HUES48 (cell line): ENCODE results near the gene GAA.
"Not testable (repeated sequence)": the region's sequence is repeated elsewhere in the genome, so short reads cannot be mapped to it uniquely, and the experiment has no call there.

Experiments
- H3K27ac ChIP-seq: one replicate; pipeline ENCODE4 v1.7.0; 2013; ENCODE audit warnings: low read depth, low read length, inconsistent platforms
- H3K27me3 ChIP-seq: 2 replicates; pipeline ENCODE4 v1.6.1; 2013; ENCODE audit warnings: mild to moderate bottlenecking, low read length; ENCODE audit not compliant: control insufficient read depth, insufficient read depth
- H3K36me3 ChIP-seq: 2 replicates; pipeline ENCODE4 v1.6.1; 2013; ENCODE audit warnings: low read length; ENCODE audit not compliant: control insufficient read depth, insufficient read depth
- H3K4me1 ChIP-seq: 2 replicates; pipeline ENCODE4 v1.6.1; 2013; ENCODE audit warnings: mild to moderate bottlenecking, low read length; ENCODE audit not compliant: control insufficient read depth, insufficient read depth
- H3K4me3 ChIP-seq: 2 replicates; pipeline ENCODE4 v1.5.1; 2013; ENCODE audit warnings: mild to moderate bottlenecking, low read depth, low read length
- H3K9ac ChIP-seq: 2 replicates; pipeline ENCODE4 v1.6.1; 2013; ENCODE audit warnings: mild to moderate bottlenecking, low read depth, low read length, moderate library complexity
- H3K9me3 ChIP-seq: 2 replicates; pipeline ENCODE4 v1.6.1; 2013; ENCODE audit warnings: low read length; ENCODE audit not compliant: control insufficient read depth, insufficient read depth

The GAA gene

DNA sequence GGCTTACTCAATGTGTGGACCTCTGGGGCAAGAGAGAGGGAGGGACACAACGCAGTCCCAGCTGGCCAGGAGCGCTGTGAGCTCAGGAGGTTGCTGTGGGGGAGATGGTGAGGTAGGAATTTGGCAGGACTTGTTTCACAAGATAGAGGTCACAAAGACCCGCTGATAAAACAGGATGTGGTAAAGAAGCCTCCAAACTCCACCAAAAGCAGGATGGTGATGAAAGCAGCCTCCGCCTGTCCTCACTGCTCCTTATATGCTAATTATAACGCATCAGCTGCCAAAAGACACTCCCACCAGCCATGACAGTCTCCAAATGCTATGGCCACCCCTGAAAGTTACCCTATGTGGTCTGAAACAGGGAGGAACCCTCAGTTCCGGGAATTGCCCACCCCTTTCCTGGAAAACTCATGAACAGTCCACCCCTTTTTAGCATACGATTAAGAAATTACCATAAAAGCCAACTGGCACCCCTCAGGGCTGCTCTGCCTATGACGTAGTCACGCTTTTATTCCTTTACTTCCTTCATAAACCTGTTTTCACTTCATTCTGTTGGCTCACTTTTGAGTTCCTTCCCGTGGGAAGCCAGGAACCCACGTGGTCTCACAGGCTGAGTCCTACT lies 50.8 kb downstream of the GAA start:
- Histone ChIP-seq H3K36me3 (no peaks in the 10 kb centered on the region), H3K9ac (no peak overlapping the region), H3K27me3 (no peaks in the 10 kb centered on the region), H3K27ac (no peak overlapping the region), H3K4me1 (peaks cover 25% of the 10 kb centered on the region), H3K4me3 (no peak overlapping the region), H3K9me3 (peaks cover 11% of the 10 kb centered on the region)

DNA sequence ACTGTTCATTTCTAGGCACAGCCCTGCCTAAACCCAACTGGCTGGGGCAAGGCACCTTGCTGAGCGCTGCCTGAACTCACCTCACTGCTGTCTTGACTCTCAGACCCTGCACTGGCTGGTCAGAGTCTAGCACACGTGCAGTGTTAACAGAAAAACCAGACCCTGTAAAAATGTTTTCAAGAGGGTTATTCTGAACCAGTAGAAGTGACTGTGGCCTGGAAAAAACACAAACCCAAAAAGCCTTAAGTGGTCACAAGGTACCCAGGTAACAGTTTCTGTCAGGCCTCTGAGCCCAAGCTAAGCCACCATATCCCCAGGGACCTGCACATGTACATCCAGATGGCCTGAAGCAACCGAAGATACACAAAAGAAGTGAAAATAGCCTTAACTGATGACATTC lies 51.6 kb downstream of the GAA start:
- Histone ChIP-seq H3K9ac (no peak overlapping the region), H3K27ac (peak overlapping the region; percentile 37), H3K27me3 (no peaks in the 10 kb centered on the region), H3K4me1 (peaks cover 25% of the 10 kb centered on the region), H3K9me3 (peaks cover 11% of the 10 kb centered on the region), H3K36me3 (no peaks in the 10 kb centered on the region), H3K4me3 (no peak overlapping the region)

DNA sequence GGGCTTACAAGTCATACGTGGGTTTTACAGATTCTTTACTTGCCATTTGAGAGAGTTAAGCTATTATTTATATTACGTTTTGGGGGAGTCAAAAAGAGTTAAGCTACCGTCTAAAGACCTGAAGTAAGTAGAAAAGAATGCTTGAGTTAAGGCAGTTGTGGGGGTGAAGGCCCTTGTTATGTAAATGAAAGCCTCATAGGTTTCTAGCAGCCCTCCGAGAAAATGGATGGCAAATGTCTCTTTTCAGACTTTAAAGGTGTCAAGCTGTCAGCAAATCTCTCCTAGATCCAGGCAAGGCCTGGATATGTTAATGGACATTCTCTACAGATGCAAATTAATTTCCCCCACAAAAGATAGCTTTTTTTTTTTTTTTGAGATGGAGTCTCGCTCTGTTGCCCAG lies 52.8 kb downstream of the GAA start:
- peaks cover 11% of the 10 kb centered on the region for H3K9me3 ChIP-seq

DNA sequence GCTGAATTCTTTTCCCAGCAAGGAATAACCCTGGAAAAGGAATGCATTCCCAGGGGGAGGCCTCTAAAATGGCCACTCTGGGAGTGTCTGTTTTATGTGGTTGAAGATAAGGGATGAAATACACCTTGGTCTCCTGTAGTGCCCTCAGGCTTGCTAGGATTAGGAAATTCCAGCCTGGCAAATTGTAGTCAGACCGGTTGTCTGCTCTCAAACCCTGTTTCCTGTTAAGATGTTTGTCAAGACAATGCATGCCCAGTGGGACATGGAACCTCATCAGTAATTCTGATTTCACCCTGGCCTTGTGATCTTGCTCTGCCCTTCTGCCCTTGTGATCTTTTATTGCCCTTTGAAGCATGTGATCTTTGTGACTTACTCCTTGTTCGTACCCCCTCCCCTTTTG lies 54.2 kb downstream of the GAA start:
- H3K36me3 ChIP-seq, H3K9ac ChIP-seq, H3K27me3 ChIP-seq, H3K4me3 ChIP-seq: not testable (repeated sequence)
- Histone ChIP-seq H3K9me3 (peaks cover 11% of the 10 kb centered on the region), H3K27ac (peak overlapping the region; percentile 47), H3K4me1 (peaks cover 39% of the 10 kb centered on the region)

More for the DNA sequence above, 52.8 kb downstream of the GAA start:
- Histone ChIP-seq H3K9ac (no peak overlapping the region), H3K4me1 (peaks cover 30% of the 10 kb centered on the region), H3K27me3 (peaks cover 2% of the 10 kb centered on the region; the same call in 1 of the 2 replicates), H3K4me3 (peak overlapping the region; percentile 22; the same call in 1 of the 2 replicates), H3K36me3 (no peaks in the 10 kb centered on the region), H3K27ac (peak overlapping the region; percentile 89)

DNA sequence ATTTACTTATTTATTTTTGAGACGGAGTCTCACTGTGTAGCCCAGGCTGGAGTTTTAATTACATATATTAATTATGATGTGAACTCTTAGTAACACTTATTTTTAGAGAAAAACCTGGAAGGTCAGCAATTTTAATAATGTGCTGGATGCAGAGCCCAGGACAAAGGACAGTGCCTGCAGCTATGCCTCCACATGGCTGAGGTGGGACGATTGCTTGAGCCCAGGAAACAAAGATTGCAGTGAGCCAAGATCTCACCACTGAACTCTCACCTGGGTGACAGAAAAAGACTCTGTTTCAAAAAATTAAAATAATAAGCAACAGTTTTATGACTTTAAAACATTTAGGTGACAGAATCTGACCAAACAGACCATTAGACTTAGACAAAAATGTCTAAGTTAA lies 57.5 kb downstream of the GAA start:
- H3K4me3 ChIP-seq: no peak overlapping the region
- H3K27ac ChIP-seq: no peak overlapping the region
- H3K27me3 ChIP-seq: peaks cover 2% of the 10 kb centered on the region; the same call in 1 of the 2 replicates
- no peak overlapping the region for H3K9ac ChIP-seq
- H3K9me3 ChIP-seq: peaks cover 11% of the 10 kb centered on the region
- H3K36me3 ChIP-seq: no peaks in the 10 kb centered on the region
- peaks cover 24% of the 10 kb centered on the region for H3K4me1 ChIP-seq

DNA sequence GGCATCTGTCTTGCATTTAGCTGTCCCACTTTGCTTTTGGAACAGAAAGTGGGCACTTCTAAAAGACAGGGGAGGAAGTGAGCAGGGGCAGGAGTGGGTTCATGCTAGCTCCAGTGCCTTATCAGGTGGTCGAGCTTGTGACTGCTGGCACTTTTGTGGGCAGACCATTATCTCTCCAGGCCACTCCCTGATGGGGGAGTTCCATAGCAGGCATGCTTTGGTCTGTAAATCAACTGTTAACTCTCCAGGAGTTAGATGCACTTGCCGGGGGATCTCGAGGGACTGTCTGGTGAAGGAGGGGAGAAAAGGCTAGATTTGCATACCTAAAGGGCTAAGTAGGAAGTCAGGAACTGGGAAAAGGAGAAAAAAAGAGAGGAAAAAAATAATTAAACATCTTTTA lies 59.2 kb downstream of the GAA start:
- H3K9ac ChIP-seq: no peak overlapping the region
- H3K27ac ChIP-seq: peak overlapping the region; percentile 79
- peaks cover 21% of the 10 kb centered on the region for H3K4me1 ChIP-seq
- peak overlapping the region; percentile 14; the same call in 1 of the 2 replicates for H3K4me3 ChIP-seq
- H3K9me3 ChIP-seq: peaks cover 7% of the 10 kb centered on the region
- H3K27me3 ChIP-seq: peaks cover 2% of the 10 kb centered on the region; the same call in 1 of the 2 replicates
- H3K36me3 ChIP-seq: no peaks in the 10 kb centered on the region

DNA sequence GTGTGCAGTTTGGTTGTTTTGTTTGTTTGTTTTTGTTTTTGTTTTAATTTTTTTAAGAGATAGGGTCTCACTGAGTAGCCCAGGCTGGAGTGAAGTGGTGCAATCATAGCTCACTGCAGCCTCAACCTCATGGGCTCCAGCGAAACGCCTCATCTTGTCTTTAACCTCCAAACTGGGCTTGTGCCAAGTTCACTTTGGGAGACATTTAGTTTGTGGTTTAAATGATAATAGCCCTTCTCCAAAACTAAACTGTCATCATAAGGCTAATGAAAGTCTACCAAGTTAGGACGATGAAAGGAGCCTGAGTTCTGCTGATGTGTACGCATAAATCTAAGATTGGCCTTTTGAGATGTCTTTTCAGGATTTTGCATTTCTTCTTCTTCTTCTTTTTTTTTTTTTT lies 62.0 kb downstream of the GAA start:
- Histone ChIP-seq H3K9me3 (no peaks in the 10 kb centered on the region), H3K36me3 (no peaks in the 10 kb centered on the region), H3K4me3 (no peak overlapping the region), H3K4me1 (peaks cover 21% of the 10 kb centered on the region), H3K27me3 (peaks cover 2% of the 10 kb centered on the region; the same call in 1 of the 2 replicates), H3K27ac (no peak overlapping the region), H3K9ac (no peak overlapping the region)

DNA sequence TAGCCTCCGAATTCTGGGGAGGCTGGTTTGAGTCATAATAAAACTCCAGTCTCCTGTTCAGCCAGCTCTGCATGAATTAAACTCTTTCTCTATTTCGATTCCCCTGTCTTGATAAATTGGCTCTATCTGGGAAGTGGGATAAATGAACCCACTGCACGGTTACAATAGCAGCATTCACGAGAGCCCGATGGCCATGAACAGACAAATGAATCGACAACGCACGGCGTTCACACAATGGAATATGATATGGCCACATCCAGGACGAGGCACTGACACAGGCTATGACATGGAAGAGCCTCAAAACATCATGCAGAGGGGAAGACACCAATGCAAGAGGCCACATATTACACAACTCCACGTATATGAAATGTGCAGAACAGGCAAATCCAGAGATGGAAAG lies 62.8 kb downstream of the GAA start:
- H3K27ac ChIP-seq: no peak overlapping the region
- peaks cover 16% of the 10 kb centered on the region for H3K4me1 ChIP-seq
- H3K36me3 ChIP-seq: no peaks in the 10 kb centered on the region
- H3K4me3 ChIP-seq: no peak overlapping the region
- no peak overlapping the region for H3K9ac ChIP-seq
- peaks cover under 1% of the 10 kb centered on the region; the same call in 1 of the 2 replicates for H3K27me3 ChIP-seq
- no peaks in the 10 kb centered on the region for H3K9me3 ChIP-seq

DNA sequence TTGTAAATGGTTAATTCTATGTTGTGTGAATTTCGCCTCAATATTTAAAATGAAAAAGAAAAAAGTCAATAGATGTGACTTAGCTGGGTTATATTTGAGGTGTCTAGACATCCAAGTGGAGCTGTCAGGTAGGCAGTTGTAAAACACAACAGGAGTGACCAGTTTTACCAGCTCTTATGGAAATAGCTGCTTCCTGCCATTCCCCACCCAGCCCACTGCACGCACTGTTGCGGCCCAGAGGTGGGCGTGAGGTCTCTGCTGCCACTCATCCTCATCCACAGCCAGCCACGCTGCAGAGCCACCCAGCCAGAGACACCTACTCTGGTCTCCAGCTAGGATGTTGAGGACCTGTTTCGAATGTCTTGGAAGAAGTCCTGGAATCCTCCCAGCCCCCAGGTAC lies 65.1 kb downstream of the GAA start:
- Histone ChIP-seq H3K4me3 (no peak overlapping the region), H3K9ac (no peak overlapping the region), H3K27me3 (no peaks in the 10 kb centered on the region), H3K36me3 (no peaks in the 10 kb centered on the region), H3K27ac (no peak overlapping the region), H3K4me1 (no peaks in the 10 kb centered on the region), H3K9me3 (no peaks in the 10 kb centered on the region)

DNA sequence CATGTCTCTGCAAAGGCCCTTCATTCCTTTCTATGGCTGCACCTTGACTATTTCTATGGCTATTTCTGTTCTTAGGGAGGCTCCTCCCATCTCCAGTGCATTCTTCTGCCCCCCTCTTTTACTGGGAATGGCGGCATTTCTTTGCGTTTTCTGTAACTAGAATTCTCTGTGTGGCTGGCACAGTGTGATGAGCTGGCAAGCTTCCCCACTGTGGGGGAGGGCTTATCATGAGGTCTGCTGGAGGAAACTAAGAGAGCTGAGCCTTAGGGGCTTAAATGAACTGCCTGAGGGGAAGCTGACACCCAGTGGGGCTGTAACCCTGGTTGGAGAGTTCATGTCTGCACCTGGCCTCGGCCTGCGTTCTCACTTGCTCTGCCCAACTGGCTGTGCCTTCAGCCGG lies 67.0 kb downstream of the GAA start:
- H3K9ac ChIP-seq: no peak overlapping the region
- H3K27ac ChIP-seq: no peak overlapping the region
- no peaks in the 10 kb centered on the region for H3K36me3 ChIP-seq
- H3K9me3 ChIP-seq: no peaks in the 10 kb centered on the region
- no peaks in the 10 kb centered on the region for H3K4me1 ChIP-seq
- no peak overlapping the region for H3K4me3 ChIP-seq
- no peaks in the 10 kb centered on the region for H3K27me3 ChIP-seq

DNA sequence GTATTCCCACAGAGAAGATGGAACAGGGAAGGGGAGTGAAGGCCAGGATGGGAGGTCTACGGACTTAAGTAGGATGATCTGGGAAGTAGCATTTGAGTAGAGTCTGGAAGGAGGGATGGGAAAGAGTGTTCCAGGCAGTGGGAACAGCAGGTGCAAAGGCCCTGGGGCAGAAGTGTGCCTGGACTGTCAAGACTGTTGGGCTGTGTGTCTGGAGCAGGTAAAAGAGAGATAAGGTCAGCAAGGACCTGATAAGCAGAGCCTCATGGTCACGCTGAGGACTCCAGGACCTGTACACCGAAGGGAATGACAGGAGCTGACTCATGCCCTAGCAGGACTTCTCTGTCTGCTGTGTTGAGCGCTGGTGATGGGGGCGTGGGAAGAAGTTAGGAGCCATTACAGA lies 67.7 kb downstream of the GAA start:
- Histone ChIP-seq H3K9ac (no peak overlapping the region), H3K4me1 (no peaks in the 10 kb centered on the region), H3K36me3 (no peaks in the 10 kb centered on the region), H3K9me3 (no peaks in the 10 kb centered on the region), H3K27ac (no peak overlapping the region), H3K27me3 (no peaks in the 10 kb centered on the region), H3K4me3 (no peak overlapping the region)
